HG02943 (cell line): ENCODE results near the gene TENT5C.

Experiments used
- ATAC-seq: cut with Tn5 transposase; IDR thresholded peaks from one replicate; pipeline ENCODE4 v1.9.1; 2021; ENCODE audit warnings: mild to moderate bottlenecking, low read depth, moderate library complexity; ENCODE audit not compliant: unreplicated experiment

Gene TENT5C

GRCh38 chr1:117572546-117572945 is 33.3 kb upstream of the TENT5C start:
- ATAC-seq: no peak

GRCh38 chr1:117573386-117574023 is 32.3 kb upstream of the TENT5C start:
- ATAC-seq: no peak

DNA sequence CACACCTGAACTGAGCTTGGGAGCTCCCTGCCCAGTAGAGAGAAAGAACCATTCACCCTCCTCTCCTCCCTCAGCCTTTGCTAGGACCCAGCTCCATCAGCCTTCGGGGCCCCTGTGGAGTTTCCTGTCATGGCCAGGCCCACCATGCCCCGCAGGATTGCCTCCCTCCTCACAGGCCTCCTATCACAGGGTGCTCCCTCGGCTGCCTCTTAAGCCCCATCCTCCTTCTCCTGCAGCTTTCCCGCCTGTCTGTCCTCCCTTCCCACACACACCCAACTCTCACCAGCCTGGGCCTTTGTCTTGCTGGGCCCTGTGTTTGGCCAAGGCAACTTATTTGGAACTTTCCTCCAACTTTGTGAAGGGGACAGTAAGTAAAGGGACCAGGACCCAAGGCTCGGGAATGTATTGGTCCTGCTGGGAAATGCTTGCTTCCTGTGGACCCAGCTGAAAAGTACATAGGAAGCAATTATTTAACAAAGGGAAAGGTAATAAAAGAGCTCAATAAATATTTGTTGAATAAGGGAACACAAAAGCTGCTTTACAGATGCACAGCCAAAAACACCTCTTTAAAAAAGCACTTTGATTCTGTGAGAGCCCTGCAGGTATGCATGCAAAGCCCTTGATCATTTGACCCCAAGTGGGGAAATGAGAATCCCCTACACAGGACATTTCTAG is 31.6 kb upstream of the TENT5C start:
- no peak for ATAC-seq

GRCh38 chr1:117575586-117576225 is 30.1 kb upstream of the TENT5C start:
- ATAC-seq: no peak

DNA sequence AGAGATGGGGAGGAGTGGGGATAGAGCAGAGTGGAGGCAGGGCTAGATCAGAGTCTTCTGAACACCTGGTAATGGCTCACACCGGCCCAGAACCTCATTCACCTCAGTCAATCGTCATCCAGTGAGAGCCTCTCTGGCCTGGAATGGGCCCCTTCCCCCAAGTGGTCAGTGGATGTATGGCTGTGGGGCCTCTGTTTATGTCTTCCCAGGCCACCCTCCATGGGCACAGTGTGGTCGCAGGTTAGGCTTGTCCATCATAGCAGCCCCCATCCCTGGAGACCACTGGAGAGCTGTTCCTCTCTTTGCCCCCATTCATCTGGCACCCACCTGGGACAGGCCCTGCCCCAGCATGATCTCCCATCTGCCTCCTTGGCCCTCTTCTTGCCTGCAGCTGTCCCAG is 29.6 kb upstream of the TENT5C start:
- ATAC-seq: no peak

- ATAC-seq: no peak
Measured at GRCh38 chr1:117577191-117577885, 28.5 kb upstream of the TENT5C start.

DNA sequence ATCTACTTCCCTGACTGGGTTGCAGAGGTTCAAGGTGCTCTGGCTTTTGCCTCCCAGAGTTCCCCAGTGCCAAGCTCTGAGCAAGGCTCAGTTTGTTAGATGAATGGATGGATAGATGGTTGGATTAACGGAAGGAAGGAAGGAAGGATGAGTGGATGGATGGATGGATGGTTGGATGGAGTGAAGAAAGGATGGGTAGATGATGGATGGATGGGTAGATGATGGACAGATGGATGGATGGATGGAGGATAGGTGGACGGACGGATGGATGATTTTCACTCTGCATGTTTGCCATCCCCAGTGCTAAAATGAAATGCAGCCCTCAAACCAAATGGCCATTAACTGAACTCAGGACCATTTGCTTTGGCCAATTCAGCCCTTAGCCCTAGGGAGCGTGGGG is 27.4 kb upstream of the TENT5C start:
- ATAC-seq: no peak

DNA sequence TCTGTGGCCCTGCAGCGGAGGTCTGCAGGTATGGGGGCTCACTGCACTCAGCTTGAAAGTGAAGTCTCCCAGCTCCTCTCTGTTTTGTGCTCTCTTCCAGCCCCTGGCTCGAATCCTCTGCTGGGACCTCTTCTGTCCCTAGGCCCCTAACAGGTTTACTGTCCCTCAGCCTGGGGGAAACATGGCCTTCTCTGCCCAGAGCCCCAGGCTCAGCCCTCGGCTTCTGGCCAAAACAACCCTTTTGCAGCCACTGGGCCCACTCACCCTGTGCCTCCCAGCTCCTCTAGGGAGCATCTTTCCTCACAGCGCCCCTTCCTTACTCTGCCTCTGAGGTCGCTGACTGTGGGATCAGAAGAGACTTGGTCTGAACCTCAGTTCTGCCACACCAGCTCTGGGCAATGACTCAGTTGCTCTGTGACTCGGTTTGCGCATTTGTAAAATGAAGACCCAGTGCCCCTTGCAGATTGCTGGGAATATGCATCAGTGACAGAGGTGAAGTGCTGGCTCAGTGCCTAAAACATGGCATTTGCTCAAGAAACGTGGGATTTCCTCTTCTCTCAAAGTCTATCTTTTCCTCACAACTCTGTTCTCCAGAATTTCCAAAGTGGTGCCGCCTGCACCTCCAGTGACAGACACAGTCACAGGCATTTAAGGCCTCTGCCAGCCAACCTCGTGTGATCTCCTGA is 26.5 kb upstream of the TENT5C start:
- ATAC-seq: no peak

DNA sequence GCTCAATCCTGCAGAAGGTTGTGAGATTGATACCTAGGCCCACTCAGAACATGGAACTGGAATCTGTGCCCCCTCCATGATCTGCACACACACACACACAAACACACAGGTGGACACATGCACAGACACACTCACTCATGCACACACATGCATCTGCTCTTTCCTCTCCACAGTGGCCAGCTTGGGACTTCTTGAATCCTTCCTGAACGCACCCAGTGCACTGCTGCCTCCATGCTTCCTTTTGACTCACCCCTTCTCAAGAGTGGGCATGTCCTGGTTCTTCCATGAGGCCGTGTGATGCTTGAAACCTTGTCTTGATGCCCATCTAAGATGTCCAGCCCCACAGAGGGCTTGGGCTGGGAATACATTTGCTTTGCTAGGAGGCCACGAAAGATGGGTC is 25.4 kb upstream of the TENT5C start:
- ATAC-seq: no peak

- no peak for ATAC-seq
Measured at GRCh38 chr1:117580882-117581281, 25.0 kb upstream of the TENT5C start.

DNA sequence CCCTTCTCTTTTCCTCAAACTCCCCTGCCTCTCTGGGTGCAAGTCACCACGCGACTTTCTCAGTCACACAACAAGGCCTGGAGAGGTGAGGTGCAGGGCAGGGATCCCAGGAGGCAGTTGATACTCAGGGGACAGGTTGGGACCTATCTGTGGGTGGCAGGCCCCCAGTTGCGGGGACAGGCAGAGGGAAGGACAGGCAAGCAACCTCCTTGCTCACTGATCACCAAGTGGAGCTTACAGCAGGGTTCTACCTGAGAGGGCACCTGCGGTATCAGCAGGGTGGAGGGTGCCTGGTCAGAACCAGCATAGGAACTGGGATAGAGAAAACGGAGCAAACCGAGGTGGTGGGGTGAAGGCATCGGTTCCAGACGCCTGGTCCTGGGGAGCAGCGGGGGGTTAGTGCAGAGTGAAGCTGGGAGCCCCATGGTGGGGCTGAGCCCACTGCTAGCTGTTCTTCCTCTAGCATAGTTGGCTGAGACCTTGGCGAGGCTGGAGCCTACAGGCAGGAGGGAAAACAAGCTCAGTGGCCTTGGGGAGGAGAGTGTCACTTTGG is 24.4 kb upstream of the TENT5C start:
- ATAC-seq: no peak

GRCh38 chr1:117582451-117582850 is 23.4 kb upstream of the TENT5C start:
- ATAC-seq: no peak

DNA sequence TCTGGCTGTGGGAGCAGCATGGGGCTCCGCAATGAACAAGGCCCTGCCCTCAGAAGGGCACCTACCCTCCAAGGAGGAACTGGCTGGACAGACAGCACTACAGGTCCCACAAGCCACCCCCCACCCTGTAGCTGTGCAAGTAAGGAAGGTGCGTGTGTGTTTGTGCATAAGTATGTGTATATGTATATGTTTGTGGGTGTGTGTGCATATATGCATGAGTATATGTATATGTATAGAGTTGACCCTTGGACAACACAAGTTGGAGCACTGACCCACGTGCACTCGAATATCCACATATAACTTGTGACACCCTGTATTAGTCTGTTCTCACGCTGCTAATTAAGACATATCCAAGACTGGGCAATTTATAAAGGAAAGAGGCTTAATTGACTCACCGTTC is 22.6 kb upstream of the TENT5C start:
- ATAC-seq: no peak

DNA sequence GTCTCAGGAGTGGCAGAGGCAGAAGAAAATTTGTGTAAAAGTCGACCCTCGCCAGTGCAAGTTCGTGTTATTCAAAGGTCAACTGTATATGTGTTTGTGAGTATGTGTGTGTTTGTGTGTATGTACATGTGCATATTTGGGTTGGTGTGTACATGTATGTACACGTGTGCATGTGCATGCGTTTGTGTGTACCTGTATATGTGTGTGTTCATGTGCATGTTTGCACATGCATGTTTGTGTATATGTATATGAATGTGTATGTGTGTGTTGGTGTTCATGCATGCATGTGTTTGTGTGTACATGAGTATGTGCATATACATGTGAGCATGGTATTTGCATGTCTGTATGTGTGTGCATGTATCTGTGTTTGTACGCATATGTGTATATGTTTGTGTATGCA is 21.7 kb upstream of the TENT5C start:
- ATAC-seq: no peak

DNA sequence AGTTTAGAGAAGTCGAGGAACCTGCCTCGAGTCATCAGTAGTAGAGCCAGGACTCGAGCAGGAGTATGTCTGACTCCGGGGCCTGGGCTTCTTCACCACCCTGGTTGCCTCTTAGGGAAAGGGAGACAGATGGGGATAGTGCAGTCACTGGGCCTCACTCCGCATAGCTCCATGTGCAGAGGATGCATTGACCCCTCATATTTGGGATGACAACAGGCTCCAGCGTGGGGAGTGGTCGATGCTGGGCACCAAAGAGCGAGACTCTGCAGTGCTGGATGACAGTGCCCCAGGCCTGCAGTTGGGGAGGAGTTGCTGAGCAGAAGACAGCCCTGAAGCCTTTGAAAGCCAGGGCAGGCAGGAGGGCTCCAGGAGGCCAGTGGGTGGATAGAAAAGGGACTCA is 20.8 kb upstream of the TENT5C start:
- no peak for ATAC-seq

DNA sequence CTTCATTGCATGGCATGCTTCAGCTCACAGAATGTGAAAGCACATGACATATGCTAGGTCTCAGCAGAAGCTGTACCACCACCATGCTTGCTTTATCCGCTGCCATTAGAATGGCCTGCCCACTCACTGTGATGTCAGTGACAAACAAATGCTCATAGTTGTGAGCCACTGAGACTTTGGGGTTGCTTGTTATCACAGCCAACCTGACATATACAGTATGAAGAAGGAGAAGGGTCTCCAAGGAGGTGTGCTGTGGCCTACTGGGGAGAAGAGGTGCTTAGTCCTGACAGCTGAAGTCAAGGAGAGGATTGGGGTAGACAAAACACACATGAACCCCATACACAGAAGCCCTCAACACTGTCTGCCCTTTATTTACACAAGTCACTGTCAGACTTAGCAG is 19.5 kb upstream of the TENT5C start:
- ATAC-seq: no peak

- ATAC-seq: no peak
Measured at GRCh38 chr1:117586747-117587498, 18.9 kb upstream of the TENT5C start.

DNA sequence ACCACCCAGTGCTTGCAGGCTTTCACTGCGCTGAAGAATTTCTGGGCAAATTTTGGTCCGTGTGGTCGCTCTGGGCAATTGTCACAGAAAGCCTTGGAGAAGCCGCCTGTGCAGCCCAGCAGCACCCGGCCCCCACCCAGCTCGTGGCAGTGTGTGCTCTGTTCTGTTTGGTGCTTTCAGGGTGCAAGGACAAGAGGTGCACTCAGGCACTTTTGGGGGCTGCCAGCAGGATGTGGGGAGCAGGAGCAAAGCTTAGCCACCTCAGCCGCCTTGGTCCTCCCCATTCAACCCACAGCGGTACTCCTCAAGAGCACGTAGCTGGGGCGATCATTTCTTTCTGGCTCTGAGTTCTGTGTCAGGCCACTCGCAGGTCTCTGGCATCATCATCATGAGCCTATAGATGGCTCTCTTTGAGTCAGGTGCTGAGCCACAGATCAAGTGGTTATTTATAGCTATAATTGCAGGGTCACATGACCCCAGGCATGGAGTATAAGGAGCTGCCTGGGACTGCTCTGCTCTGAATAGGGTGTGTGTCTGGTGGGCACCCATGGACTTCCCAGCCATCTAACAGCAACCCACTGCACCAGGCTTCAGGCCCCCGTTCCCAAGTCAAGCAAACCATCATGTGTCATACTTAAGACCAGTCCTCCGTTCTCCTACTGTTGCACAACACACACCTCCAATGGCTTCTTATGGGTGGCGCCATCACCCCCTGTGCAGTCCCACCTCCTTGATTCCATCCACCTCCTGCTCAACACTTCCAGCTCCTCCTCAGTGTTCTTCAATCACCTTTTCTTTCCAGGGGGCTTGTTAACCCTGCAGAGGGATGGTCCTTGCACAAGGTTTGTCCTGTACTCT is 18.1 kb upstream of the TENT5C start:
- no peak for ATAC-seq

GRCh38 chr1:117589544-117589943 is 16.3 kb upstream of the TENT5C start:
- ATAC-seq: no peak
